Gastroesophageal sphincter (tissue), 3 donors: ENCODE measurements around the gene DBR1.

ENCODE experiments used
- CTCF ChIP-seq, 4 experiments: fragments of 200-600 bp in 2 of 4; fragments of 450-650 bp in 2 of 4; sonication (generic) in 1 of 4; IDR thresholded peaks; one replicate each; pipeline ENCODE4 v1.5.1; 2017 to 2019; ENCODE audit warnings: antibody characterized with exemption in 4 of 4, mild to moderate bottlenecking in 2 of 4, moderate library complexity in 2 of 4
- EP300 ChIP-seq: sonication (generic); formaldehyde crosslinking; IDR thresholded peaks from one replicate; pipeline ENCODE4 v1.6.1; 2017; ENCODE audit warnings: antibody characterized with exemption, mild to moderate bottlenecking
- POLR2A ChIP-seq, 2 donors: fragments of 450-650 bp; IDR thresholded peaks; one replicate each; pipeline ENCODE4 v1.6.1; 2017; ENCODE audit warnings: antibody characterized with exemption in 2 of 2, mild to moderate bottlenecking in 2 of 2, moderate library complexity in 1 of 2

- TF ChIP-seq CTCF (IDR thresholded peaks at IDR 0.05), result no peak
- no peak for TF ChIP-seq EP300
- no peak for TF ChIP-seq POLR2A (IDR thresholded peaks at IDR 0.05)
Measured at GRCh38 chr3:138124706-138125355, 49.9 kb downstream of the DBR1 start.
